ENCODE measurements around the gene MEIKIN. TPM values are rescaled to one million over a fixed set of nuclear protein-coding genes. Genes with fewer than 3 reads are reported as not detected.

MEIKIN gene
- total and polyA plus RNA-seq, 2 of the 8 experiments (the other 6 are each of a cell fraction or from before 2014, with no cell fraction given): not detected

- TF ChIP-seq POLR2A (IDR thresholded peaks at IDR 0.05; ENCODE audit: control extremely low read depth in 1 of 2, low read depth in 2 of 2, low read length in 2 of 2) (0 out of 3 replicates have a peak, but pooled peaks of 1 of the 2 experiments have one; percentile 0), RXRA (IDR thresholded peaks at IDR 0.05; ENCODE audit: insufficient read depth, low read depth, low read length) (no peak), CREB1 (IDR thresholded peaks at IDR 0.05) (no peak), CTBP2 (IDR thresholded peaks at IDR 0.05; ENCODE audit: borderline replicate concordance, insufficient read depth, insufficient read length, low read length) (peak; percentile 19), EZH2 (IDR thresholded peaks at IDR 0.05; ENCODE audit: low read depth, low read length, severe bottlenecking) (no peak), RAD21 (IDR thresholded peaks at IDR 0.05 in 1 of 2, conservative IDR thresholded peaks at IDR 0.05 in 1 of 2; ENCODE audit: low read depth in 2 of 2, low read length in 2 of 2) (peak in 1 of 2 experiments; percentile 3; a peak in 1 of 4 replicates), EGR1 (IDR thresholded peaks at IDR 0.05; ENCODE audit: borderline replicate concordance, low read depth, low read length) (no peak), KDM5A (IDR thresholded peaks at IDR 0.05; ENCODE audit: low read length) (no peak), SP2 (IDR thresholded peaks at IDR 0.05; ENCODE audit: low read length) (no peak), ZNF274 (IDR thresholded peaks at IDR 0.05; ENCODE audit: borderline replicate concordance, extremely low read depth, low read length) (no peak), YY1 (IDR thresholded peaks at IDR 0.05; ENCODE audit: low read depth, low read length) (no peak), MAFK (IDR thresholded peaks at IDR 0.05; ENCODE audit: low read depth, low read length) (no peak), HDAC6 (IDR thresholded peaks at IDR 0.05; ENCODE audit: low read depth, low read length) (no peak), CBX5 (IDR thresholded peaks at IDR 0.05; ENCODE audit: low read depth, low read length) (no peak), SRF (IDR thresholded peaks at IDR 0.05; ENCODE audit: low read depth, low read length) (no peak), CBX8 (IDR thresholded peaks at IDR 0.05; ENCODE audit: borderline replicate concordance, low read depth, low read length) (no peak), CHD1 (IDR thresholded peaks at IDR 0.05; ENCODE audit: low read depth, low read length) (no peak), SIN3A (conservative IDR thresholded peaks at IDR 0.05 in 1 of 2, IDR thresholded peaks at IDR 0.05 in 1 of 2; ENCODE audit: low read depth in 1 of 2, low read length in 2 of 2) (peak in 1 of 2 experiments; percentile 18; a peak in 1 of 4 replicates)
Measured at GRCh38 chr5:131795879-131796792, 149.3 kb downstream of the MEIKIN start (continued).
